Measurements from ENCODE around the gene TRPC1. TPM values are rescaled to one million over a fixed set of nuclear protein-coding genes. Genes with fewer than 3 reads are reported as not detected.

The TRPC1 gene
- 9.6 and 13.4 TPM in 2 replicates for polyA plus RNA-seq (2012; rRNA removed)
- 12.0 and 13.5 TPM in 2 replicates for polyA plus RNA-seq (2012; cell fraction: cytosol; rRNA removed)
- 14.4 and 27.3 TPM in 2 replicates for polyA plus RNA-seq (2012; cell fraction: nucleus; rRNA removed)

DNA sequence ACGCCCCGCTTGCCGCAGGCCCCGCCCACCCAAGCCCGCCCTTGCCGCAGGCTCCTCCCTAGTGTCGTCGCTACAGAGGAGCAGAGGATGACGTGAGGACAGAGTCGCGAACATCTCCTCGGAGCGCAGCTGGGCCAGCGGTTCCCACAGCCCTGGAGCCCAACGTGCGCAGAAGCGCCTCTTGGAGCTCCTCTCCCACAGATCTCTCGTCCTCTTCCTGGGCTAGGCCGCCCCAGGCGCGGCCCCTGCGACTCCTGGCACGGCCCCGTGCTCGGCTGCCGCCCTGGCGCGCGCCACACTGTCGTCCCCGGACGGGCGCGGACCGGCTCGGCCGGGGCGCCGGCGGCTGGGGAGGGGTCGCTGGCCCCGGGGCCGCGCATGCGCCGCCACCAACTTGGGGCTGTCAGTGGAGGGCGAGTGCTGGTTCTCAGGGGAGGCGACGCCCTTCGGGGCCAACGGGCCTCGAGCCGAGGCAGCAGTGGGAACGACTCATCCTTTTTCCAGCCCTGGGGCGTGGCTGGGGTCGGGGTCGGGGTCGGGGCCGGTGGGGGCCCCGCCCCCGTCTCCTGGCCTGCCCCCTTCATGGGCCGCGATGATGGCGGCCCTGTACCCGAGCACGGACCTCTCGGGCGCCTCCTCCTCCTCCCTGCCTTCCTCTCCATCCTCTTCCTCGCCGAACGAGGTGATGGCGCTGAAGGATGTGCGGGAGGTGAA lies at the start of gene TRPC1:
TRPC1 (plus strand) TSS at position 67 of the 714 bp plus-strand sequence; CDS start at position 593, 526 bp downstream.
- no peaks in the 10 kb centered on the region for H3F3A ChIP-seq (replicated peaks; ENCODE audit: insufficient read depth)
- H3K27me3 ChIP-seq (ENCODE audit: insufficient read depth) = no peaks in the 10 kb centered on the region
- peaks cover 47% of the 10 kb centered on the region for H3K79me2 ChIP-seq (ENCODE audit: insufficient read depth)
- 0% methylated on average over 4 of the region's 73 CpGs for WGBS (ENCODE audit: low lambda C conversion rate)
- H3K36me3 ChIP-seq (replicated peaks in 1 of 2; ENCODE audit: control insufficient read depth in 1 of 2, insufficient read depth in 2 of 2, low read length in 1 of 2) = peaks cover 5 to 8% of the 10 kb centered on the region in 2 experiments
- ChIA-PET CTCF (interaction anchor here (0.9 to 3.2 kb wide), 4 partner anchors 18 to 143 kb away, joined by 3 to 12 read pairs (median 4); no protein-coding TSS in a partner anchor), POLR2A (interaction anchor here (0.8 to 1.2 kb wide), 5 partner anchors 19 to 277 kb away, joined by 3 to 4 read pairs (median 3); partner anchors contain the start of genes ATR, PLS1 and U2SURP)
- H3K4me3 ChIP-seq (ENCODE audit: low read depth in 2 of 2, low read length in 1 of 2) = peak within 1 kb of the TSS; percentile 96 to 99
- peak within 1 kb of the TSS; percentile 84 for H3K4me2 ChIP-seq
- H3K9me3 ChIP-seq = no peaks in the 10 kb centered on the region
- H3K9me2 ChIP-seq = no peaks in the 10 kb centered on the region
- H3K27ac ChIP-seq (ENCODE audit: low read depth in 2 of 2, low read length in 1 of 2) = peak within 1 kb of the TSS; percentile 74 to 94
- H2AFZ ChIP-seq (ENCODE audit: low read depth) = peak within 1 kb of the TSS; percentile 95
- H3K4me1 ChIP-seq (ENCODE audit: control insufficient read depth in 1 of 2, insufficient read depth in 2 of 2, low read depth in 1 of 2, low read length in 1 of 2) = peaks cover 0 to 2% of the 10 kb centered on the region in 2 experiments; a peak in 1 of 4 replicates
- peak; percentile 95 for DNase-seq
- TF ChIP-seq IRF3 (IDR thresholded peaks at IDR 0.05; ENCODE audit: low read depth, low read length) (no peak), TAF1 (IDR thresholded peaks at IDR 0.05; ENCODE audit: borderline replicate concordance, low read depth, low read length) (peak; percentile 60), RCOR1 (IDR thresholded peaks at IDR 0.05; ENCODE audit: low read length) (peak; percentile 36; the same call in 1 of the 2 replicates), SIN3A (IDR thresholded peaks at IDR 0.05; ENCODE audit: borderline replicate concordance, low read depth, low read length) (0 out of 2 replicates have a peak, but pooled peaks have one; percentile 55), REST (IDR thresholded peaks at IDR 0.05; ENCODE audit: low read depth, low read length) (0 out of 2 replicates have a peak, but pooled peaks have one; percentile 27), NRF1 (IDR thresholded peaks at IDR 0.05; ENCODE audit: low read depth, low read length) (peak; percentile 67), ELF1 (IDR thresholded peaks at IDR 0.05) (no peak), POLR2AphosphoS5 (IDR thresholded peaks at IDR 0.05; ENCODE audit: low read depth, low read length) (peak; percentile 84), ZBTB33 (IDR thresholded peaks at IDR 0.05; ENCODE audit: borderline replicate concordance, low read depth) (no peak), MXI1 (IDR thresholded peaks at IDR 0.05; ENCODE audit: low read depth, low read length) (peak; percentile 61), YY1 (IDR thresholded peaks at IDR 0.05; ENCODE audit: low read depth) (peak; percentile 80; the same call in 1 of the 2 replicates)
- peak within 1 kb of the TSS; percentile 81 for H3K9ac ChIP-seq
- H4K20me1 ChIP-seq (ENCODE audit: insufficient read depth) = no peaks in the 10 kb centered on the region
